WERI-Rb-1 (cell line): ENCODE results near the gene ZMYM4.

Experiments
- DNase-seq: peaks from one replicate; pipeline ENCODE4 v3.0.0-alpha.2; 2020
- H3K27ac ChIP-seq: fragments of 250-450 bp; sonication (Bioruptor Pico); 2 replicates; pipeline ENCODE4 v1.5.1; 2020; ENCODE audit warnings: mild to moderate bottlenecking, moderate library complexity
- H3K27me3 ChIP-seq: fragments of 250-450 bp; sonication (Bioruptor Pico); 2 replicates; pipeline ENCODE4 v1.5.1; 2021; ENCODE audit warnings: mild to moderate bottlenecking, low read depth, moderate library complexity; ENCODE audit not compliant: insufficient read depth, severe bottlenecking
- H3K36me3 ChIP-seq: fragments of 250-450 bp; sonication (Bioruptor Pico); 2 replicates; pipeline ENCODE4 v1.5.1; 2020; ENCODE audit warnings: mild to moderate bottlenecking, moderate library complexity
- H3K4me3 ChIP-seq: 2 replicates; pipeline ENCODE4 v1.5.1; 2011; ENCODE audit warnings: low read depth, mild to moderate bottlenecking, control low read depth, low read length
- H3K9me3 ChIP-seq: fragments of 250-450 bp; sonication (Bioruptor Pico); 2 replicates; pipeline ENCODE4 v1.5.1; 2021; ENCODE audit warnings: mild to moderate bottlenecking, moderate library complexity; ENCODE audit not compliant: severe bottlenecking
- CTCF ChIP-seq: IDR thresholded peaks from 2 replicates; pipeline ENCODE4 v1.5.1; 2011; ENCODE audit warnings: low read depth, mild to moderate bottlenecking, control low read depth, inconsistent platforms, low read length

ZMYM4 gene

GRCh38 chr1:35443768-35444518, 175.4 kb downstream of the ZMYM4 start:
- TF ChIP-seq CTCF = no peak
- peaks cover 68% of the 10 kb centered on the region for H3K36me3 ChIP-seq
- no peak overlapping the region for H3K4me3 ChIP-seq
- no peaks in the 10 kb centered on the region for H3K9me3 ChIP-seq
- H3K27me3 ChIP-seq = no peaks in the 10 kb centered on the region
- no peak overlapping the region for H3K27ac ChIP-seq
- DNase-seq = no peak

- peaks cover 68% of the 10 kb centered on the region for H3K36me3 ChIP-seq
- H3K4me3 ChIP-seq = no peak overlapping the region
- H3K27ac ChIP-seq = no peak overlapping the region
- no peak for DNase-seq
- no peak for TF ChIP-seq CTCF
- H3K9me3 ChIP-seq = no peaks in the 10 kb centered on the region
- H3K27me3 ChIP-seq = no peaks in the 10 kb centered on the region
Measured at GRCh38 chr1:35444519-35444774, 175.9 kb downstream of the ZMYM4 start.

GRCh38 chr1:35447278-35447677, 178.8 kb downstream of the ZMYM4 start:
- no peak overlapping the region for H3K27ac ChIP-seq
- peaks cover 41% of the 10 kb centered on the region for H3K36me3 ChIP-seq
- no peaks in the 10 kb centered on the region for H3K9me3 ChIP-seq
- no peak for DNase-seq
- TF ChIP-seq CTCF = no peak
- H3K4me3 ChIP-seq = no peak overlapping the region
- no peaks in the 10 kb centered on the region for H3K27me3 ChIP-seq

GRCh38 chr1:35448344-35448801, 179.9 kb downstream of the ZMYM4 start:
- H3K36me3 ChIP-seq = peaks cover 30% of the 10 kb centered on the region

GRCh38 chr1:35449334-35450008, 181.0 kb downstream of the ZMYM4 start:
- no peak overlapping the region for H3K4me3 ChIP-seq
- no peaks in the 10 kb centered on the region for H3K27me3 ChIP-seq
- H3K36me3 ChIP-seq = peaks cover 21% of the 10 kb centered on the region
- H3K9me3 ChIP-seq = no peaks in the 10 kb centered on the region
- no peak for TF ChIP-seq CTCF
- peak overlapping the region; percentile 69 for H3K27ac ChIP-seq
- peak; percentile 73 for DNase-seq

More at GRCh38 chr1:35448344-35448801, 179.9 kb downstream of the ZMYM4 start:
- TF ChIP-seq CTCF = no peak
- H3K27ac ChIP-seq = peak overlapping the region; percentile 69
- H3K27me3 ChIP-seq = no peaks in the 10 kb centered on the region
- no peaks in the 10 kb centered on the region for H3K9me3 ChIP-seq
- no peak for DNase-seq
- H3K4me3 ChIP-seq = no peak overlapping the region
